Measurements from ENCODE around the gene CES2. TPM values are rescaled to one million over a fixed set of nuclear protein-coding genes. Genes with fewer than 3 reads are reported as not detected.

Gene CES2
- total RNA-seq, 1 donor from 2014 or later = 14.1 TPM

DNA sequence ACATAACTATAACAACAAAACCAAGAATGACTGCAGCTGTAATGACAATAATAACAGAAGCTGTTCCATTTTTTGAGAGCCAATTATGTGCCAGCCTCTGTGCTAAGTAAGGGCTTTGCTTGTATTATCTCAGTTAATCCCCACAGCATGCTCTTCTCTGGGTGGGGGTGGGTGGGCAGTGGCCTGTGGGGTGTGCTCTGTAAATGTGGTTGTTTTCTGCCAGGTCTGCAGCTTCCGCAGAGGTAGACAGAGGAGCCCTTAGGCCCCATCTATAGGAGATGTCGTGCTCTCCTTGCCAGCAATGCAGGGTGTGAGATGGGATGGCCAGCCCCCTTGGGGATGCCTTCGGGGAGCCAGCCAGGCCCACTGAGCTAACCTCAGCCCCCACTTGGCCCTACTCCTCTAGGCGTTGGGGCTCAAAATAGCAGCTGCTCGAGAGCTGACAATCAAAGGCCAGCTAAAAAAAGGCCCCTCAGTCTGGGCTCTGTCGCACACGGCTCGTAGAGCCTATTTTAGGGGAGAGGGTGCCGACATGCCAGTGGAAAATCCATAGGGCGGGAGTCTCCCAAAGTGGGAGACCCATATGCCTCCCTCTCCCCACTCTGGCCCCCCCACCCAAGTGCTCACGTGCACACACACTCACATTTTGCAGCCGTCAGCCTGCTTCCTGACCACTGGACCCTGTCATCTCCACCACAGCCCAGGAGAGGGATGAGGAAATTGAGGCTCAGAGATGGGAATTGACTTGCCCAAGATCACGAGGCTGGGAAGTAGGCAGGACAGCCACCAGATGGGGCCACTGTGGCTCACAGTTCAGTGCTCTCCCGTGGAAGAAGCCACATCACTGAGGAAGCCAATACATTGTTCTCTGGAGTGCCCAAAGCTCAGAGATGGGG is 32.4 kb upstream of the CES2 start:
- no peak for DNase-seq

GRCh38 chr16:66903544-66904427 is 31.5 kb upstream of the CES2 start:
- no peak for DNase-seq

DNA sequence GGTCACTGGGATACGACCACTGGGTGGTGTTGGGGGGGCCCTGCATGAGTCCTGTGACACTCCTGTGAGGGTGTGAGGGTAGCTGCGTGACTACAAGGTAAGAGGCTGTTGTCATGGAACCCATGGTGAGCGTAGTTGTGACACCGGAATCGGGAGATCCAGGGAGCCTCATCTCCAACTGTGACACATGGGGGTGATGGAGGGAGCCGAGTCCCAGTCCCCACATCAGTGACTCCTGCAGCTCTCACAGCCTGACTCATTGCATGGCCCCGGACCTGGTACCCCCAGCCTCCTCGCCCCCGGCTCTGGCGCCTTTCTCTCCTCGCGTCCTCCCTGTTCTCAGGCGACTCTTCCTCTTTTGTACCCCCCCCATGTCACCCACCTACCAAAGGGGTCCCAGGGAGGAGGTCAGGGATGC is 30.9 kb upstream of the CES2 start:
- DNase-seq = no peak

DNA sequence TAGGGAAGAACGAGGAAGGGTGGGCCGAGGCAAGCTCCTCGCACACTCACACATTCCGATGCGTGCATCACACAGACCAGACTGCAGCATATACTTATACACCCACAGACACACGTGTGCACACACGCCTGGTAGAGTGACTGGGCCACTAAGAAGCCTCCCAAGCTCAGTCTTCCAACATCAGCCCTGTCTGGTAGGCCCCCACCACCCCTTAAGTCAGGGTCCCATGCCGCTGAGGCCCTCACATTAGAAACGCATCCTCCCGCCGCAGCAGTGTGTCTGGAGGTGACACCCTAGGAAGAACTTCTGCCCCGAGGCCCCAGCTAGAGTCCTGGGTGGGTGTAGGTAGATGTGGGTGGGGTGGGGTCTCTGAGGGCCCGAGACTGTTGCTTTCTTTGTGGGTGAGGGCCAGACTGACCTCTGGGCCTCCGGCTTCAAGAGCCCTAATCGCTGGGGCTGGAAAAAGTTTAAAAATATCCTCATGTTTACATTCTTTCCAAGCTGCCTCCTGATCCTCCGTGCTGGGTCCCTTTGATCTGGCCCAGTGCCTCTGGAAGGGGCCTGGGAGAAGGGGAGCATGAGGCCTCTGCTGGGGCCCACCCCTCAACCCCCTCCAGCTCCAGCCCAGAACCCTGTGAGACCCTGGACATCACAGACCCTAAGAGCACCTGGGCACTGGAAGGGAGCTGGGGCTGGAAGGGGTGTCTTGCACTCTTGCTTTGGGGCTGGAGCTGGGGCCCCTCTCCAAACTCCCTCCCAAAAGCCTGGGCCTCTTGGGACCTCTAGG is 30.3 kb upstream of the CES2 start:
- DNase-seq = no peak

- no peak for DNase-seq
These were observed 29.4 kb upstream of the CES2 start for GRCh38 chr16:66905633-66906539.

DNA sequence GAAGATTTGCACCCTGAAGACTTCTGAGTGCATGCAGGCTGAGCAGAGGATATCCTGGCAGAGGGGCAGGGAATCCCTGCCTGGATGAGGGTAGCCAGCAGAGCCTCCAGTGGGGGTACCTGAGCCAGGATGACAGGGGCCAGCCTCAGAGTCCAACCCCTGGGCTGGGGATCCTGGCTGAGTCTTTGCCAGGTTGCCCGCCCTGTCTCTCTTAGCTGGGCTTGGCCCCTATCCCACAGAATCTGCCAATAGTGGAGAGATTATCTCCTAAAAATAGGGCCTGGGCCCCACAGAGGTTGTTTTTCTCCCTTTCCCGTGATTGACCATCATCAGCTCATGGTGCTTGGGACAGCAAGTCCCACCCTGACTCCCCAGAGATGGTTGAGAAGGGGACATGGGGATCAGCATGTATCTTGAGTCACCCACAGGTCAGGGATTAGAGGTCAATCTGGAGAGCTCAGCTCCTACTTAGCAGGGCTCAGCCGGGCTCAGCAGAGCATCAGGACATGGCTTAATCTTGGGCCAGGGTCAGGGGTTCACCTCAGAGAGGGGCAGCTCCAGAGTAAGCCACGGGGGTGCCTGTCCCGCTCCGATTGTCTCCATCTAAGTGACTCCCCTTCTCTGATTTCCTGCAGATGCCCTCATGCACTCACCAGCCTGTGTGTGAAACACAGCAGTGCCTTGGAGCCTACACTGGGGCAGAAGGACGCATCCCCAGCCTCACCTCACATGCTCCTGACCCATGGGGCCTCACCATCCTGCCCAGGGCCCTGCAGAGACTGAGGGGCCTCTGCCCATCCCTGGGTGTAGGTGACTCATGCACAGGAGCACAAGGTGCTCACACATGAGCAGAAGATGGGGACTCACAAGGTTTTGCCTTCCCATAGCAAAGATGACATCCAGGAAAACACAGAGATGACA is 28.1 kb upstream of the CES2 start:
- DNase-seq = no peak

GRCh38 chr16:66908116-66908515 is 27.2 kb upstream of the CES2 start:
- DNase-seq = no peak

GRCh38 chr16:66908762-66909559 is 26.4 kb upstream of the CES2 start:
- no peak for DNase-seq

DNA sequence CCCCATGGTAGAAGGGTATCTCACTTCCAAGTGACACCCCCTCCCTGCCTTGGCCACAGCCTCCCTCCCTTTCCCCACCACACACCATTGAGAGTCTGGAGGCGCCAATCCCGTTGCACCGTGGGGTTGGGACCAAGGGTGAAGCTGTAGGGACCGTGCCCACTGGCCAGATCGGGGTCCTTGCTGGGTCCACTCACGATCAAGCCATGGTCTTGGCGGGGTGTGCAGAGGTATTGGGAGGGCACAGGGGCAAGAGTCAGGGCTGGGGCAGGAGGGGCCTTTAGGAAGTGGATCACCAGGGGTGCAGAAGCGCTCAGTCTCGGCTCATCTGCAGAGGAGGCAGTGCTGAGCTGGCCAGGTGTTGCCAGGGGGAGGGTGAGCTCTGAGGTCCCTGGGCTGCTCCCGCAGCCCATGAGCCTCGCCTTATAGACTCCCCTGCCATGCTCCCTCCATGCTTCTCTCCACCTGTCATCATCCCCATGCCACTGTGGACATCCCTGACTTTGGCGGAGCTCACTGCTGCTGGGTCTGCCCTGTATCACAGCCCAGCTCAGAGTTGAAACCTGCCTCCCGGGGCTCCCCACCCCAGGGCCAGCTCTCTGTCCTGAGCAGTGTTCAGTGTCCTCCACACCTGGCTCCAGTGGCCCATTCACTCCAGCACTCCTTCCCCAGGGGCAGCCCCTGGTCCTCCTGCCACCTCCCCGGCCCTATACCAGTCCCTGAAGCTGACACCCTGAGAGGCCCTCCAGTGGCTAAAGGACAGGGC is 25.0 kb upstream of the CES2 start:
- no peak for DNase-seq

- DNase-seq = no peak
These were observed 24.2 kb upstream of the CES2 start for GRCh38 chr16:66911112-66911511.

GRCh38 chr16:66911801-66912200 is 23.5 kb upstream of the CES2 start:
- no peak for DNase-seq

- no peak for DNase-seq
These were observed 22.2 kb upstream of the CES2 start for GRCh38 chr16:66913081-66913480.

DNA sequence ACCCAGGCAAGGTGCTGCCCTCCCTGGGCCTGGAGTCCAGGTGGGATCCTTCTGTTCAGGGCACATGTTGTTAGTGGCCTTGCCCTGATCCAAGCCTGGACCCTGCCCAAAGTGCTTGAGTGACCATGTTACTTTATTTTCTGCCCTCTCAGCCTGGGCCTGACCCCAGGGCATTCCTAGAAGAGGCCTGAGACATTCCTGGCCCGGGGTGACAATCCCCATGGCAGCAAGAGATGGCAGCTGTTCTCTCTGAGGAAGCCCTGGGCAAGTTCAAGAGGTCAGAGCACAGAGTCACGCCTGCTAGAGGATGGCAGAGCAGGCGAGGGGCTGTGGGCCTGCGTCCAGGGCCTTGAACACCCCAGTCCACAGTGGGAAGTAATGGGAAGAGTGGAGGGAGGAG is 21.6 kb upstream of the CES2 start:
- DNase-seq = no peak

GRCh38 chr16:66914541-66914940 is 20.8 kb upstream of the CES2 start:
- DNase-seq = no peak

DNA sequence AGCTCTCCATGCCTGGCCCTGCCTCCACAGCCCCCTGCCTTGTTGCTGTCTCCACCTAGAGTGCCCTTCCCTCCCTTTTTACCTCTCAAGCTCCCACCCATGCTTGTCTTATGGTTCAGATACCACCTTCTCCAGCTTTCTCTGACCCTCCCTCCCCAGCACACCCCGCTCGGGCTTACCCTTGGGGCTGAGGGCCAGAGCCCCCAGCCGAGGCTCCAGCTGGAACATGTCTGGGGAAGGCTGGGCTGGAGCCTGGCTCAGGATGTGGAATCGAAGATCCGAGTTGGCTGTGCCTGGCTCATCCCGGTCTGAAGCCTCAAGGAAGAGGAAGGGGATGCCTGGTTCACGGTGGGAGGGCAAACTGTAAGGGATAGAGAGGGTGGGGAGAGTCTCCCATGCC is 20.3 kb upstream of the CES2 start:
- no peak for DNase-seq

GRCh38 chr16:66916518-66916917 is 18.8 kb upstream of the CES2 start:
- DNase-seq = no peak

- no peak for DNase-seq
These were observed 17.6 kb upstream of the CES2 start for GRCh38 chr16:66917741-66918140.

DNA sequence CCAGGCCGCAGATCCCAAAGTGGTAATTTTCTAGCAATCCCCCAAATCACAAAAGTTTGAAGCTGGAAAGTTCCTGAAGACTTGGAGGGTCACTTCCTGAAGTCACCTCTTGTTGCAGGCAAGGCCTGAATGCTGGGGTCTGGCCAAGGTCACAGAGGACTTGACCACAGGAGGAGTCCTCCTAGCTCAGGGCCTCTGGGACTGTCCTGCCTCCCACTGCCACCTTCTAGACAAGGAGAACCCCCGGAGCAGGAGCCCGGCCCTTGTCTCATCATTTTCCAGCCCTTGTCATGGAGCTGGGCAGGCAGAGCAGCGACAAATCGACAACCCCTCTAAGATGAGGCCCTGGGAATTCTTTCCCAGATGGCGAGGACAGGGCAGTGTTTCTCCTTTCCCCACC is 17.0 kb upstream of the CES2 start:
- no peak for DNase-seq

All from dermis blood vessel endothelial cell (primary cell).